ENCODE measurements around the gene ASZ1. TPM values are rescaled to one million over a fixed set of nuclear protein-coding genes. Genes with fewer than 3 reads are reported as not detected.

ASZ1 gene
- total RNA-seq, 1 donor, result under 0.01 TPM

DNA sequence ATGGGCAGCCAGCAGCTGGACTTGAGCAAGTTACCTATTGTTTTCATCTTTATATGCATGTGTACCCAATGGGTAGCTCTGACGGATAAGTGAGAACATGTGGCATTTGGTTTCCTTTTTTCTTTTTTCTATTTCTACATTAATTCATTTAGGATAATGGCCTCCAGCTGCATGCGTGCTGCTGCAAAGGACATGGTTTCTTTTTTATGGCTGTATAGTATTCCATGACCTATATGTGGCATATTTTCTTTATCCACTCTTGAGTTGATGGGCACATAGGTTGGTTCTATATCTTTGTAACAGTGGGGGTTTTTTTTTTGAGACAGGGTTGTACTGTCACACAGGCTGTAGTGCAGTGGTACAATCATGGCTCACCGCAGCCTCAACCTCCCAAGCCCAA is 37.4 kb downstream of the ASZ1 start:
- DNase-seq (ENCODE audit: low read depth), result no peak
- TF ChIP-seq, protein P1, sequence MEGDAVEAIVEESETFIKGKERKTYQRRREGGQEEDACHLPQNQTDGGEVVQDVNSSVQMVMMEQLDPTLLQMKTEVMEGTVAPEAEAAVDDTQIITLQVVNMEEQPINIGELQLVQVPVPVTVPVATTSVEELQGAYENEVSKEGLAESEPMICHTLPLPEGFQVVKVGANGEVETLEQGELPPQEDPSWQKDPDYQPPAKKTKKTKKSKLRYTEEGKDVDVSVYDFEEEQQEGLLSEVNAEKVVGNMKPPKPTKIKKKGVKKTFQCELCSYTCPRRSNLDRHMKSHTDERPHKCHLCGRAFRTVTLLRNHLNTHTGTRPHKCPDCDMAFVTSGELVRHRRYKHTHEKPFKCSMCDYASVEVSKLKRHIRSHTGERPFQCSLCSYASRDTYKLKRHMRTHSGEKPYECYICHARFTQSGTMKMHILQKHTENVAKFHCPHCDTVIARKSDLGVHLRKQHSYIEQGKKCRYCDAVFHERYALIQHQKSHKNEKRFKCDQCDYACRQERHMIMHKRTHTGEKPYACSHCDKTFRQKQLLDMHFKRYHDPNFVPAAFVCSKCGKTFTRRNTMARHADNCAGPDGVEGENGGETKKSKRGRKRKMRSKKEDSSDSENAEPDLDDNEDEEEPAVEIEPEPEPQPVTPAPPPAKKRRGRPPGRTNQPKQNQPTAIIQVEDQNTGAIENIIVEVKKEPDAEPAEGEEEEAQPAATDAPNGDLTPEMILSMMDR (IDR thresholded peaks at IDR 0.05; ENCODE audit: insufficient read depth, low read depth, low read length), result no peak
- no peak overlapping the region for H3K4me3 ChIP-seq (ENCODE audit: low read depth, low read length)

DNA sequence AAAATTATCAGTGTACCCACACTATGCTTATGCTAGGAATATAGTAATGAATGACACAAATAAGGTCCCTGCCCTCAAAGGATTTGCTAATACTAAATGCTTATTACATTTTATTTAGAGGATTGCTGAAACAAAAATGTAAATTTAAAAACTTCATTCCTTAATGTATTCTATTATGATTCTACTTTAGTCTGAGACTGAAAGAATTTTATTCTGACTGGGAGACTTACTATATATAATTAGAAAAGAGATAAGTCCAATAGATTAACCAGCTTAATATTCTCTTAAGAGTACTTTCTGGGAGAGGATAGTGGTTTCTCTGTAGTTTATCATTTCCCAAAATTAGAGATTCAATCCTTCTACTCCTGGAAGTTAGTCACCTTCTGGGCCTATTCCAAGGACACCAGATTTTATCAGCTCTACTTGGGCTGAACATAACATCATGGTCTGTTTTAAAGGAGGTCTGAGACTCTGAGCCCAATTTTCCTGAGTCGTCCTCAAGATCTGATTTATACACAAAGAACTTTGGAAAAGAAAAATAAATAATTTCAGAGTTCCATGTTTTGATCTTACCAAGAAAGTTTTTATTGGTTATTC is 41.1 kb downstream of the ASZ1 start:
- H3K4me3 ChIP-seq (ENCODE audit: low read depth, low read length), result no peak overlapping the region
- peak; percentile 79 for DNase-seq (ENCODE audit: low read depth)
- TF ChIP-seq, protein P1 (IDR thresholded peaks at IDR 0.05; ENCODE audit: insufficient read depth, low read depth, low read length), result no peak

DNA sequence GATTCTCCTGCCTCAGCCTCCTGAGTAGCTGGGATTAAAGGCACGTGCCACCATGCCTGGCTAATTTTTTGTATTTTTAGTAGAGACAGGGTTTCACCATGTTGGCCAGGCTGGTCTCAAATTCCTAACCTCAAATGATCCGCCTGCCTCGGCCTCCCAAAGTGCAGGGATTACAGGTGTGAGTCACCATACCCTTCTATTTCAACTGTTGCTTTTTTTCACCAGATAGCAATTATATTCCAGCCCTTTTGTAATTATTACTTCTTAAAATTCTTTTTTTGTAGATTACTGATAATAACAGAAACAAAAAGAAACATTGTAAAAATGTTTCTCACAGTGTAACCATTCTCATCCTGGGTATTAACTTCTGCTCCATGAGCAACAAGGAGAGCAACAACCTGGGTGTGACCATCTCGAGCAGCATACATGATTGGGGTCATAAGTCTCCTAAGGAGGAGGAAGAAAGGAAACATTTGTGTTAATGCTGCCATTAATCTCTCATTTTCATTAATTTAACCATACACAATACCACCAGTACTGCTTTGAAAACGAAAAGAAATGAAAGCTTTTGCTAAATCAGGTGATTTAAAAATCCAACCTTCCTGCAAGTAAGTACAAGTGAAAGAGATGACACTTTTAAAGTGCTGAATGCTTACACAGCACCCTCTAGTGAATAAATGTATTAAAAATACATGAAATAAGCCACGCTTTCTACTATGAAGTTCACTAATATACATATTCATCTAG is 41.8 kb downstream of the ASZ1 start:
- DNase-seq (ENCODE audit: low read depth), result peak; percentile 69
- no peak overlapping the region for H3K4me3 ChIP-seq (ENCODE audit: low read depth, low read length)
- TF ChIP-seq, protein P1 (IDR thresholded peaks at IDR 0.05; ENCODE audit: insufficient read depth, low read depth, low read length), result peak; percentile 49

DNA sequence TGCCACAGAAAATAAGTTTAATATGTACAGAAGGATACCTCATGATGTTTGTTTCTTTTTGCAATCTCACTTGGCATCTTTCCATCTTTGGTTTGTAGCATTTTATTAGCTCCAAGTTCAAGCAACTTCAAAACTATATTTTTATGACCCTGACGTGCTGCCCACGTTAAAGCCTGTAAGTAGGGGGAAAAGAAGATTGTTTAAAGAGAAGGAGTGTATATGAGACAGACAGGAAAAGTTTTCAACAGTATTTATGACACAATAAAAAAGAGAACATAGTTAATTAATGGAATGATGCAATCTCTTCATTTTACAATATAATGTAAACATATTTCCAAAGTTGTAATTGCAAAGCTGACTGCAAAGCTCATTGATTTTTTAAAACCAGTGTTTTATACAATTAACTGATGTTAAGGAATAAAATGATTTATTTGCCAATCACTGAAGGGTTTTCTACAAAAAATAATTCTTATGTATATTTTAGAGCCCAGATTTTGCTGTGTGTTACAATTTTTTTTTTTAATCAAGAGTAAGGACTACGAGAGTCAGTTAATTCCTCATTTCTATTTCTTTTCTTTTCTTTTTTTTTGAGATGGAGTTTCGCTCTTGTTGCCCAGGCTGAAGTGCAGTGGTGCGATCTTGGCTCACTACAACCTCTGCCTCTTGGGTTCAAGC is 42.5 kb downstream of the ASZ1 start:
- H3K4me3 ChIP-seq (ENCODE audit: low read depth, low read length), result no peak overlapping the region
- TF ChIP-seq, protein P1 (IDR thresholded peaks at IDR 0.05; ENCODE audit: insufficient read depth, low read depth, low read length), result no peak
- DNase-seq (ENCODE audit: low read depth), result peak; percentile 97

DNA sequence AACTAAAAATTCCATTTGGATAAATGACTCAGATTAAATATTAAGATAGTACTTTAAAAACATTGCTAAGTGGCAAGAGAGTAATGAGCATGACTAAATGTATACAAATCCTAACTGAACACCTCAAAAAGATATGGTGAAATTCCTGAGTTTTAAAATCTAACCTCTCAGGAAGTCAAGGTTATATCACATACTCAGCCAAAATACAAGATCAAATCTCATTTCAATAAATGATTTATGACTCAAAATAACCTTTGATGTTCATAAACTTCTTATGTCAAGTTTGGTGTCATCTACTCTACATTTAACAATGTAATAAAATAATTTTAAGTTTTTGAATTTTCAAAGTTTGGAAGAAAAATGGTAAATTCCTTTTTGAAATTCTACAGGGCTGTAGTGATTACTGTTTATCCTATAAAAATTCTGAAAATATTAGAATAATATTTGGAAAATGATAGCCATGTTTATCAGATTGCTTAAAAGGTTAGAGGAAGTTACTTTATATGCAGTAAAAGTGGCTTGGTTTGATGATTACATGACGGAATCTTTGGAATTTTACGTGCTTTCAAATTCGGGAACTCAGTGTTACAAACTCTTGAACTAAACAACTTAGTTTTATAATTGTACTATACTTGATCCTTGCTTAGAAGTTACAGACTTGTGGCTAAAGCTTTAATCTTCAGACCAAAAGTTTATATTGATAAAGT is 43.7 kb downstream of the ASZ1 start:
- no peak overlapping the region for H3K4me3 ChIP-seq (ENCODE audit: low read depth, low read length)
- DNase-seq (ENCODE audit: low read depth), result peak; percentile 87
- TF ChIP-seq, protein P1 (IDR thresholded peaks at IDR 0.05; ENCODE audit: insufficient read depth, low read depth, low read length), result no peak

DNA sequence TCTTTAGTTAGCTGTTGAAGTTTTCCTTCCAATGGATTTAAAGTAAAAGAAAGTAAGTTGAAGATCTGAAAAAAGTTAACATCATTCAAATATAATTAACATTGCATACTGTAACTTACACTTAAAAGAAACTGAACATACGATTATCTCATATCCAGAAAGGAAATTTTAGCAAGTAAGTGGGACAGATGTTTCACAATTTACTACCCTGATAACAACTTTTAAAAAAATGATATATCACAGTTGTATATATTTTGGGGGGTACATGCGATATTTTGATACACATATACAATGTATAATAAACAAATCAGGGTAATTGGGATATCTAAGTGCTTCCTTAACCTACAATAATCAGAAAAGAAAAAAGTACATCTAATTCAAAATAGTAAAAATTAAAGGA is 44.2 kb downstream of the ASZ1 start:
- no peak for DNase-seq (ENCODE audit: low read depth)
- H3K4me3 ChIP-seq (ENCODE audit: low read depth, low read length), result no peak overlapping the region
- TF ChIP-seq, protein P1 (IDR thresholded peaks at IDR 0.05; ENCODE audit: insufficient read depth, low read depth, low read length), result no peak

All from fibroblast of villous mesenchyme (primary cell).